Heart left ventricle (tissue), 16 donors: ENCODE results near the gene KDM3A. TPM values are rescaled to one million over a fixed set of nuclear protein-coding genes. Genes with fewer than 3 reads are reported as not detected.

Experiments
- ATAC-seq, 4 donors: fragments of 200-7000 bp; cut with Tn5 transposase; one replicate each; pipeline ENCODE4 v1.9.1; 2020 to 2022; ENCODE audit warnings: moderate library complexity in 4 of 4, mild to moderate bottlenecking in 3 of 4, moderate number of reproducible peaks in 1 of 4
- DNase-seq, 5 donors: peaks; one replicate each; pipeline ENCODE4 v3.0.0-alpha.2; 2020
- H3K27ac ChIP-seq, 12 donors: fragments of 200-600 bp; sonication (generic) in 4 of 12; one replicate each; pipeline versions ENCODE4 v1.5.0 to v1.8.0; 2016 to 2022; ENCODE audit warnings: mild to moderate bottlenecking in 2 of 12
- H3K27me3 ChIP-seq, 9 donors: fragments of 200-600 bp; sonication (generic) in 2 of 9; one replicate each; pipeline versions ENCODE4 v1.5.1 to v1.8.0; 2016 to 2022; ENCODE audit warnings: mild to moderate bottlenecking in 3 of 9
- H3K36me3 ChIP-seq, 9 donors: fragments of 200-600 bp; sonication (generic) in 2 of 9; one replicate each; pipeline versions ENCODE4 v1.5.0 to v1.8.0; 2018 to 2022; ENCODE audit warnings: mild to moderate bottlenecking in 2 of 9
- H3K4me1 ChIP-seq, 12 donors: fragments of 200-600 bp; sonication (generic) in 4 of 12; one replicate each; pipeline versions ENCODE4 v1.5.0 to v1.8.0; 2016 to 2022; ENCODE audit warnings: mild to moderate bottlenecking in 3 of 12
- H3K4me3 ChIP-seq, 12 donors: fragments of 200-600 bp; sonication (generic) in 4 of 12; one replicate each; pipeline versions ENCODE4 v1.5.0 to v1.8.0; 2017 to 2022; ENCODE audit warnings: mild to moderate bottlenecking in 9 of 12, moderate library complexity in 4 of 12
- H3K9me3 ChIP-seq, 12 donors: fragments of 200-600 bp; sonication (generic) in 4 of 12; one replicate each; pipeline versions ENCODE4 v1.5.0 to v1.8.0; 2016 to 2022; ENCODE audit warnings: mild to moderate bottlenecking in 1 of 12
- POLR2A ChIP-seq, 2 donors: fragments of 450-650 bp; IDR thresholded peaks; one replicate each; pipeline ENCODE4 v1.6.1; 2017; ENCODE audit warnings: antibody characterized with exemption in 2 of 2, mild to moderate bottlenecking in 2 of 2, moderate library complexity in 2 of 2
- WGBS, 4 donors: extraction: QIAGEN DNeasy Blood & Tissue Kit in 2 of 4; methylation state at CpG; one replicate each; pipeline versions ENCODE4 v1.1.5 to v1.1.7; 2013 to 2018; 5-methylcytosine and 5-hydroxymethylcytosine counted together
- intact Hi-C, 10 donors: fragments of 100-400 bp; cut with DNase I; formaldehyde crosslinking; loops; one replicate each; pipeline versions ENCODE4 v1.11.1 to v1.14.2; 2022
- polyA plus RNA-seq, 2 donors: library from polyadenylated mRNA; stranded (reverse); fragments of 200-250 nt; gene quantifications; one replicate each; pipeline ENCODE4 v1.2.3, GENCODE V29; 2013
- total RNA-seq, 9 donors: library from RNA; depleted of rRNA in 2 of 9; stranded (reverse); fragments of >200 nt in 2 of 9; fragmentation: NEBNext Ultra II Directional in 3 of 9; extraction: Animal tissue kit (Norgen Biotek cat#: 25700) in 3 of 9; gene quantifications; one replicate each; pipeline versions ENCODE4 v1.1.0 to v1.2.4, GENCODE V29; 2016 to 2023
- TF ChIP-seq, protein P1 (sequence below), 12 donors: fragments of 200-600 bp; sonication (generic) in 4 of 12; IDR thresholded peaks; one replicate each; pipeline versions ENCODE4 v1.5.0 to v1.8.0; 2018 to 2022; ENCODE audit warnings: antibody characterized with exemption in 12 of 12, mild to moderate bottlenecking in 5 of 12
- donor health status: ischemic (EF 13 %, LVEDD 7.1; RV severe dilation, severe dysfunction).
- donor health status: healthy with polysubstance abuse.
- donor health status: DM: no; HTN: yes; CAD: no.
- donor health status: DM: no; HTN: no; CAD: no.
- donor health status: ischemic (EF 25% LVEDD 6.9; RV normal size, moderate dysfunction).
- donor health status: ischemic (EF 25% LVEDD 5.7; RV mildly dilated, moderate dysfunction).
- donor health status: healthy.
- donor health status: DM: yes; HTN: yes; CAD: no.
- donor health status: ischemic (EF 35%, LVEDD 5.7; RV mildly dilated, moderate dysfunction).
- donor health status: nonischemic (EF 11% LVEDD 7.7; RV severe dilation, severe dysfunction).
- donor health status: DM: yes; HTN: yes; CAD: no.
- donor health status: PGD.
- donor health status: ischemic (EF 29% LVEDD 5.4; RV normal size, mild dysfunction).
- donor health status: nonischemic (EF 23%, LVEDD 6.1; RV moderate dilation, normal function).

Gene KDM3A
- total and polyA plus RNA-seq, 11 donors: 13.5 to 44.0 (median 32.5) TPM

DNA sequence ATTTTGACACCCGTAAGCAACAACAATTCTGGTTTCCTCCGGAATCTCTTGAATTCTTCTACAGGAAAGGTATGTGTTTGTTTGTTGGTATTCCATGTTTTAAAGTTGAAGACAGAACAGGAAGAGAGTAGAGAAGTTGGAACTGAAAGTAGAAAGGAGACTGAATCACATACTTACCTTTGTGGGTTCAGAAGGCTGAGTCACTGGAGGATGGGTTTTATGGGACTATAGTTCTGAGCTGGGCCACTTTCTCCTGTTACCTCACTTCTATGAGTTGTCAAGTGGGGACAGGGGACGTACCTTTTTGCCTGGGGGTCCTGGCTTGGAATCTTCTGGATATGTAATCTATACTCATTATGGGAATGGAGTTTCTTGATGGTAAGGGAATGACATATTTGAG is 40.9 kb downstream of the KDM3A start:
- Histone ChIP-seq H3K27ac (peak overlapping the region in 4 of 12 donors; percentile 3 to 62 (median 38)), H3K36me3 (peaks cover 0 to 100% (median 100%) of the 10 kb centered on the region in 9 donors), H3K4me3 (no peak overlapping the region), H3K4me1 (peaks cover 3 to 51% (median 22%) of the 10 kb centered on the region in 12 donors), H3K9me3 (no peaks in the 10 kb centered on the region), H3K27me3 (no peaks in the 10 kb centered on the region)
- ATAC-seq: no peak
- intact Hi-C loops: loop anchor here in 1 of 10 donors (10.0 kb wide), 1 partner anchor 143 kb away; the partner anchor contains the start of gene RNF103
- TF ChIP-seq POLR2A (IDR thresholded peaks at IDR 0.05): no peak
- TF ChIP-seq, protein P1, sequence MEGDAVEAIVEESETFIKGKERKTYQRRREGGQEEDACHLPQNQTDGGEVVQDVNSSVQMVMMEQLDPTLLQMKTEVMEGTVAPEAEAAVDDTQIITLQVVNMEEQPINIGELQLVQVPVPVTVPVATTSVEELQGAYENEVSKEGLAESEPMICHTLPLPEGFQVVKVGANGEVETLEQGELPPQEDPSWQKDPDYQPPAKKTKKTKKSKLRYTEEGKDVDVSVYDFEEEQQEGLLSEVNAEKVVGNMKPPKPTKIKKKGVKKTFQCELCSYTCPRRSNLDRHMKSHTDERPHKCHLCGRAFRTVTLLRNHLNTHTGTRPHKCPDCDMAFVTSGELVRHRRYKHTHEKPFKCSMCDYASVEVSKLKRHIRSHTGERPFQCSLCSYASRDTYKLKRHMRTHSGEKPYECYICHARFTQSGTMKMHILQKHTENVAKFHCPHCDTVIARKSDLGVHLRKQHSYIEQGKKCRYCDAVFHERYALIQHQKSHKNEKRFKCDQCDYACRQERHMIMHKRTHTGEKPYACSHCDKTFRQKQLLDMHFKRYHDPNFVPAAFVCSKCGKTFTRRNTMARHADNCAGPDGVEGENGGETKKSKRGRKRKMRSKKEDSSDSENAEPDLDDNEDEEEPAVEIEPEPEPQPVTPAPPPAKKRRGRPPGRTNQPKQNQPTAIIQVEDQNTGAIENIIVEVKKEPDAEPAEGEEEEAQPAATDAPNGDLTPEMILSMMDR (IDR thresholded peaks at IDR 0.05): no peak
- no peak for DNase-seq
- 81 to 92% (median 91%) methylated on average over 3 of the region's 3 CpGs for whole genome bisulfite sequencing, 4 donors

- TF ChIP-seq, protein P1 (IDR thresholded peaks at IDR 0.05): no peak
- no peak for TF ChIP-seq POLR2A (IDR thresholded peaks at IDR 0.05)
- no peak for DNase-seq
- H3K4me1 ChIP-seq: peaks cover 0 to 42% (median 16%) of the 10 kb centered on the region in 12 donors
- no peak for ATAC-seq
- H3K27ac ChIP-seq: peak overlapping the region in 2 of 12 donors; percentile 0 to 21
- no peaks in the 10 kb centered on the region for H3K9me3 ChIP-seq
- H3K4me3 ChIP-seq: no peak overlapping the region
- no peaks in the 10 kb centered on the region for H3K27me3 ChIP-seq
- 90 to 91% (median 91%) methylated on average over 3 of the region's 3 CpGs for WGBS, 4 donors
- intact Hi-C loops: loop anchor here in 1 of 10 donors (10.0 kb wide), 1 partner anchor 140 kb away; the partner anchor contains the start of gene RNF103
- H3K36me3 ChIP-seq: peaks cover 0 to 100% (median 100%) of the 10 kb centered on the region in 9 donors
These were observed 43.2 kb downstream of the KDM3A start for GRCh38 chr2:86484385-86484784.

- no peak for TF ChIP-seq POLR2A (IDR thresholded peaks at IDR 0.05)
- TF ChIP-seq, protein P1 (IDR thresholded peaks at IDR 0.05): no peak
- peaks cover 0 to 100% (median 100%) of the 10 kb centered on the region in 9 donors for H3K36me3 ChIP-seq
- no peak overlapping the region for H3K4me3 ChIP-seq
- no peaks in the 10 kb centered on the region for H3K27me3 ChIP-seq
- intact Hi-C loops: loop anchor here in 1 of 10 donors (10.0 kb wide), 1 partner anchor 140 kb away; the partner anchor contains the start of gene RNF103
- H3K27ac ChIP-seq: peak overlapping the region in 4 of 12 donors; percentile 0 to 21 (median 6)
- H3K4me1 ChIP-seq: peaks cover 0 to 40% (median 15%) of the 10 kb centered on the region in 12 donors
- DNase-seq (no peak), ATAC-seq (peak in 2 of 4 donors; percentile 32 to 72)
- H3K9me3 ChIP-seq: no peaks in the 10 kb centered on the region
These were observed 43.9 kb downstream of the KDM3A start for GRCh38 chr2:86485103-86485502.

DNA sequence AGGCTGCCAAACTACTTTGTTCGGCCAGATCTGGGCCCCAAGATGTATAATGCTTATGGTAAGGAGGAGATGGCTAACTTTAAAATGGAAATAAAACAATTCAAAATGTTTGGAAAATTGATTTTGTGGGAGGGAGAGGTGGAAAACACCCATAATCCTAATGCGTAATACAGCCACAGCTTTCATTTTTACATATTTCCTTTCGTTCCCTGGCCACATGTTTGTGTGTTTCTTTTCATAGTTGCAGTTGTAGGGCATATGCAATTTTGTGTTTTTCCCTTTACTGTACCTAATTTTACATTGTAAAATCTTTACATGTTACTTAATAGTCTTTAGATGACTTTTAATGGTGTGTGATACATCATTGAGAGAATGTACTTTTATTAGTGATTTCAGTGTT is 44.6 kb downstream of the KDM3A start:
- Histone ChIP-seq H3K27ac (peak overlapping the region in 1 of 12 donors; percentile 9), H3K27me3 (no peaks in the 10 kb centered on the region), H3K36me3 (peaks cover 0 to 100% (median 100%) of the 10 kb centered on the region in 9 donors), H3K4me3 (no peak overlapping the region), H3K4me1 (peaks cover 0 to 33% (median 12%) of the 10 kb centered on the region in 12 donors), H3K9me3 (no peaks in the 10 kb centered on the region)
- no peak for TF ChIP-seq POLR2A (IDR thresholded peaks at IDR 0.05)
- TF ChIP-seq, protein P1 (IDR thresholded peaks at IDR 0.05): no peak
- intact Hi-C loops: loop anchor here in 1 of 10 donors (10.0 kb wide), 1 partner anchor 139 kb away; the partner anchor contains the start of gene RNF103
- 86 to 90% (median 89%) methylated on average over 3 of the region's 3 CpGs for WGBS, 4 donors
- DNase-seq: no peak
- no peak for ATAC-seq
